ENCODE measurements around the gene SARNP.

- TF ChIP-seq CTCF (conservative IDR thresholded peaks at IDR 0.05 in 1 of 2, IDR thresholded peaks at IDR 0.05 in 1 of 2; ENCODE audit: low read depth in 1 of 2, low read length in 2 of 2): no peak
- TF ChIP-seq EZH2 (IDR thresholded peaks at IDR 0.05; ENCODE audit: low read length, missing control alignments): no peak
Measured at GRCh38 chr12:55767156-55767555, 50.4 kb downstream of the SARNP start.
